ENCODE measurements around the gene SDC3.

Gene SDC3

GRCh38 chr1:30823969-30824735 is 84.4 kb downstream of the SDC3 start:
- H2BK15ac ChIP-seq (ENCODE audit: low read depth, poor library complexity, severe bottlenecking) = peak overlapping the region; percentile 95
- peak overlapping the region; percentile 94 for H2BK120ac ChIP-seq (ENCODE audit: low read depth, low read length)
- peak overlapping the region; percentile 66 for H2BK5ac ChIP-seq (ENCODE audit: low read depth, low read length, poor library complexity, severe bottlenecking)
- peaks cover 0 to 63% of the 10 kb centered on the region in 2 experiments for H3K27me3 ChIP-seq (ENCODE audit: control insufficient read depth in 1 of 2, insufficient read depth in 1 of 2, low read length in 2 of 2)
- peak overlapping the region; percentile 97 for H4K8ac ChIP-seq (ENCODE audit: low read length)
- H3K79me1 ChIP-seq (replicated peaks; ENCODE audit: low read length, poor library complexity, severe bottlenecking) = no peaks in the 10 kb centered on the region
- peak overlapping the region; percentile 98 for H3K27ac ChIP-seq (ENCODE audit: low read length, poor library complexity, severe bottlenecking)
- under 1% methylated on average over 44 of the region's 44 CpGs for WGBS
- DNase-seq = peak; percentile 99
- H3K4me1 ChIP-seq (ENCODE audit: control insufficient read depth, insufficient read depth, low read depth, low read length) = peaks cover 16% of the 10 kb centered on the region
- peak overlapping the region; percentile 86 for H3K4me2 ChIP-seq (ENCODE audit: low read length, poor library complexity, severe bottlenecking)
- H3K18ac ChIP-seq (ENCODE audit: low read depth in 1 of 2, low read length in 2 of 2) = peak overlapping the region; percentile 93 to 100
- no peak overlapping the region for H3K23ac ChIP-seq (ENCODE audit: low read length in 2 of 2)
- H2BK12ac ChIP-seq (ENCODE audit: low read length in 2 of 2) = peak overlapping the region; percentile 97 to 99
- H3K36me3 ChIP-seq (ENCODE audit: control insufficient read depth in 1 of 2, insufficient read depth in 2 of 2, low read depth in 1 of 2, low read length in 2 of 2) = no peaks in the 10 kb centered on the region
- H3K9ac ChIP-seq (ENCODE audit: low read length) = peak overlapping the region; percentile 86
- H2AFZ ChIP-seq (ENCODE audit: low read depth, low read length) = peak overlapping the region; percentile 57
- peak overlapping the region; percentile 97 for H2AK5ac ChIP-seq (ENCODE audit: low read length, severe bottlenecking)
- H4K91ac ChIP-seq (ENCODE audit: low read length) = peak overlapping the region; percentile 99
- peak overlapping the region; percentile 42 to 76 for H3K4me3 ChIP-seq (ENCODE audit: insufficient read depth in 1 of 2, low read depth in 1 of 2, low read length in 2 of 2)
- no peak overlapping the region for H3K14ac ChIP-seq (ENCODE audit: low read length in 2 of 2)
- no peaks in the 10 kb centered on the region for H3K9me3 ChIP-seq (ENCODE audit: control insufficient read depth, low read length)
- H3K4ac ChIP-seq (ENCODE audit: low read depth in 1 of 2, low read length in 2 of 2) = peak overlapping the region; percentile 60 to 93

DNA sequence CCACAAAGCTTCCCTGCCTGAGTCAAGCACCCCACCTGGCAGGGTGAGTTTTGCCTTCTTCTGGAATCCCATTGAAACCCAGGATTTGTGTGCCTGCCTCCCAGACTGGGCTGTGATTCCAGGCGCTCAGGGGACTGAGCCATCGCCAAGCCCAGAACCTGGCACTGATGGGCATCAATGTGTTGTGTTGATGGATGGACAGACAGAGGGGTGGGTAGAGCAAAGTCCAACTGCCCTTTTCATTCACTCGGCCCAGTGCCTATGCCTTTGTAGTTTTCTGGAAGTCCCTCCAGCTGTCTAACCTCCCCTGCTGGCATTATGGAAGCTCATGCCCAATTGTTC is 85.0 kb downstream of the SDC3 start:
- Histone ChIP-seq H3K79me1 (replicated peaks; ENCODE audit: low read length, poor library complexity, severe bottlenecking) (no peaks in the 10 kb centered on the region), H2BK15ac (ENCODE audit: low read depth, poor library complexity, severe bottlenecking) (peak overlapping the region; percentile 26), H3K14ac (ENCODE audit: low read length in 2 of 2) (peak overlapping the region in 1 of 2 experiments; percentile 62), H2BK5ac (ENCODE audit: low read depth, low read length, poor library complexity, severe bottlenecking) (peak overlapping the region; percentile 51), H3K4me3 (ENCODE audit: insufficient read depth in 1 of 2, low read depth in 1 of 2, low read length in 2 of 2) (peak overlapping the region in 1 of 2 experiments; percentile 76), H4K8ac (ENCODE audit: low read length) (peak overlapping the region; percentile 90), H4K91ac (ENCODE audit: low read length) (peak overlapping the region; percentile 99), H2BK12ac (ENCODE audit: low read length in 2 of 2) (peak overlapping the region; percentile 44 to 99), H3K4me2 (ENCODE audit: low read length, poor library complexity, severe bottlenecking) (peak overlapping the region; percentile 19), H3K4me1 (ENCODE audit: control insufficient read depth, insufficient read depth, low read depth, low read length) (peaks cover 22% of the 10 kb centered on the region), H3K9me3 (ENCODE audit: control insufficient read depth, low read length) (no peaks in the 10 kb centered on the region), H3K23ac (ENCODE audit: low read length in 2 of 2) (no peak overlapping the region), H3K4ac (ENCODE audit: low read depth in 1 of 2, low read length in 2 of 2) (peak overlapping the region; percentile 27 to 93), H3K36me3 (ENCODE audit: control insufficient read depth in 1 of 2, insufficient read depth in 2 of 2, low read depth in 1 of 2, low read length in 2 of 2) (no peaks in the 10 kb centered on the region), H2AK5ac (ENCODE audit: low read length, severe bottlenecking) (peak overlapping the region; percentile 97), H3K27me3 (ENCODE audit: control insufficient read depth in 1 of 2, insufficient read depth in 1 of 2, low read length in 2 of 2) (peaks cover 0 to 63% of the 10 kb centered on the region in 2 experiments), H3K18ac (ENCODE audit: low read depth in 1 of 2, low read length in 2 of 2) (peak overlapping the region; percentile 75 to 93), H2BK120ac (ENCODE audit: low read depth, low read length) (peak overlapping the region; percentile 65), H3K9ac (ENCODE audit: low read length) (no peak overlapping the region), H2AFZ (ENCODE audit: low read depth, low read length) (no peak overlapping the region), H3K27ac (ENCODE audit: low read length, poor library complexity, severe bottlenecking) (peak overlapping the region; percentile 98)
- no peak for DNase-seq
- WGBS = 85% methylated on average over 2 of the region's 3 CpGs

- H3K27me3 ChIP-seq (ENCODE audit: control insufficient read depth in 1 of 2, insufficient read depth in 1 of 2, low read length in 2 of 2) = peaks cover 0 to 63% of the 10 kb centered on the region in 2 experiments
- WGBS = 78% methylated on average over 6 of the region's 6 CpGs
- DNase-seq = peak; percentile 49
- H3K79me1 ChIP-seq (replicated peaks; ENCODE audit: low read length, poor library complexity, severe bottlenecking) = no peaks in the 10 kb centered on the region
- no peak overlapping the region for H3K23ac ChIP-seq (ENCODE audit: low read length in 2 of 2)
- peak overlapping the region in 1 of 2 experiments; percentile 23 for H3K14ac ChIP-seq (ENCODE audit: low read length in 2 of 2)
- no peak overlapping the region for H3K9ac ChIP-seq (ENCODE audit: low read length)
- no peaks in the 10 kb centered on the region for H3K36me3 ChIP-seq (ENCODE audit: control insufficient read depth in 1 of 2, insufficient read depth in 2 of 2, low read depth in 1 of 2, low read length in 2 of 2)
- H2BK12ac ChIP-seq (ENCODE audit: low read length in 2 of 2) = peak overlapping the region; percentile 44 to 99
- peak overlapping the region; percentile 65 for H2BK120ac ChIP-seq (ENCODE audit: low read depth, low read length)
- no peaks in the 10 kb centered on the region for H3K9me3 ChIP-seq (ENCODE audit: control insufficient read depth, low read length)
- no peak overlapping the region for H2AFZ ChIP-seq (ENCODE audit: low read depth, low read length)
- no peak overlapping the region for H3K4me3 ChIP-seq (ENCODE audit: insufficient read depth in 1 of 2, low read depth in 1 of 2, low read length in 2 of 2)
- peak overlapping the region; percentile 97 for H2AK5ac ChIP-seq (ENCODE audit: low read length, severe bottlenecking)
- H3K27ac ChIP-seq (ENCODE audit: low read length, poor library complexity, severe bottlenecking) = peak overlapping the region; percentile 98
- no peak overlapping the region for H3K4me2 ChIP-seq (ENCODE audit: low read length, poor library complexity, severe bottlenecking)
- H4K8ac ChIP-seq (ENCODE audit: low read length) = no peak overlapping the region
- H3K4me1 ChIP-seq (ENCODE audit: control insufficient read depth, insufficient read depth, low read depth, low read length) = peaks cover 22% of the 10 kb centered on the region
- no peak overlapping the region for H2BK5ac ChIP-seq (ENCODE audit: low read depth, low read length, poor library complexity, severe bottlenecking)
- H3K4ac ChIP-seq (ENCODE audit: low read depth in 1 of 2, low read length in 2 of 2) = peak overlapping the region; percentile 27 to 93
- H4K91ac ChIP-seq (ENCODE audit: low read length) = peak overlapping the region; percentile 99
- H3K18ac ChIP-seq (ENCODE audit: low read depth in 1 of 2, low read length in 2 of 2) = peak overlapping the region; percentile 75 to 93
- peak overlapping the region; percentile 26 for H2BK15ac ChIP-seq (ENCODE audit: low read depth, poor library complexity, severe bottlenecking)
These were observed 85.5 kb downstream of the SDC3 start for GRCh38 chr1:30822966-30823581.

- Histone ChIP-seq H4K8ac (ENCODE audit: low read length) (no peak overlapping the region), H2BK15ac (ENCODE audit: low read depth, poor library complexity, severe bottlenecking) (peak overlapping the region; percentile 44), H3K9me3 (ENCODE audit: control insufficient read depth, low read length) (no peaks in the 10 kb centered on the region), H3K27ac (ENCODE audit: low read length, poor library complexity, severe bottlenecking) (no peak overlapping the region), H2BK12ac (ENCODE audit: low read length in 2 of 2) (peak overlapping the region; percentile 34 to 83), H3K23ac (ENCODE audit: low read length in 2 of 2) (no peak overlapping the region), H3K4me2 (ENCODE audit: low read length, poor library complexity, severe bottlenecking) (no peak overlapping the region), H3K4ac (ENCODE audit: low read depth in 1 of 2, low read length in 2 of 2) (no peak overlapping the region), H2AFZ (ENCODE audit: low read depth, low read length) (no peak overlapping the region), H3K9ac (ENCODE audit: low read length) (no peak overlapping the region), H2BK5ac (ENCODE audit: low read depth, low read length, poor library complexity, severe bottlenecking) (no peak overlapping the region), H3K4me3 (ENCODE audit: insufficient read depth in 1 of 2, low read depth in 1 of 2, low read length in 2 of 2) (no peak overlapping the region), H3K36me3 (ENCODE audit: control insufficient read depth in 1 of 2, insufficient read depth in 2 of 2, low read depth in 1 of 2, low read length in 2 of 2) (no peaks in the 10 kb centered on the region), H4K91ac (ENCODE audit: low read length) (peak overlapping the region; percentile 62), H2BK120ac (ENCODE audit: low read depth, low read length) (no peak overlapping the region), H3K79me1 (replicated peaks; ENCODE audit: low read length, poor library complexity, severe bottlenecking) (no peaks in the 10 kb centered on the region), H2AK5ac (ENCODE audit: low read length, severe bottlenecking) (peak overlapping the region; percentile 33), H3K14ac (ENCODE audit: low read length in 2 of 2) (no peak overlapping the region), H3K18ac (ENCODE audit: low read depth in 1 of 2, low read length in 2 of 2) (no peak overlapping the region), H3K4me1 (ENCODE audit: control insufficient read depth, insufficient read depth, low read depth, low read length) (peaks cover 26% of the 10 kb centered on the region), H3K27me3 (ENCODE audit: control insufficient read depth in 1 of 2, insufficient read depth in 1 of 2, low read length in 2 of 2) (peaks cover 0 to 57% of the 10 kb centered on the region in 2 experiments)
- no peak for DNase-seq
- WGBS = 94% methylated on average over 1 of the region's 1 CpG
These were observed 86.6 kb downstream of the SDC3 start for GRCh38 chr1:30822006-30822405.

All from mesenchymal stem cell (in vitro differentiated cells and primary cell).